HCT116 (cell line): ENCODE measurements around the gene COL15A1. TPM values are rescaled to one million over a fixed set of nuclear protein-coding genes. Genes with fewer than 3 reads are reported as not detected.

ENCODE experiments used
- ATAC-seq: fragments of 200-7000 bp; cut with Tn5 transposase; 2 replicates; pipeline ENCODE4 v1.9.1; 2020; ENCODE audit warnings: mild to moderate bottlenecking, moderate library complexity
- BruUV-seq: library from RNA; stranded (reverse); fragments of 400-500 nt; replicated peaks from 2 replicates; lab custom pipeline; 2021; lab: Mats Ljungman, UMichigan
- CTCF ChIA-PET: fragments of 300-600 bp; sonication (Branson Sonifier 250); formaldehyde crosslinking; loops from one replicate; lab custom pipeline; 2021; ENCODE audit warnings: antibody characterized with exemption; lab: Charles Lee
- POLR2A ChIA-PET: fragments of 300-600, 350-600 bp; sonication (Branson Sonifier 250); formaldehyde crosslinking; loops from one replicate; lab custom pipeline; 2021; ENCODE audit warnings: antibody characterized with exemption; lab: Charles Lee
- RAD21 ChIA-PET, 2 experiments: fragments of 300-600 bp; sonication (Branson Sonifier 250); formaldehyde crosslinking; loops; one replicate each; lab custom pipeline; 2023; ENCODE audit warnings: low total read pairs in 2 of 2; ENCODE audit not compliant: uncharacterized antibody in 2 of 2, unreplicated experiment in 2 of 2, low non-redundant PET in 1 of 2; lab: Charles Lee
- DNase-seq: peaks from one replicate; pipeline ENCODE4 v3.0.0-alpha.2; 2010; ENCODE audit warnings: low read depth, low spot score
- H2AFZ ChIP-seq: fragments of 200-600 bp; shearing (Covaris generic), sonication (generic); 2 replicates; pipeline ENCODE4 v1.6.1; 2017; ENCODE audit warnings: low read depth, mixed run types, mixed read lengths, antibody characterized with exemption, low read length; ENCODE audit not compliant: poor library complexity, severe bottlenecking
- H3K27ac ChIP-seq: 2 replicates; pipeline ENCODE4 v1.5.1; 2012; ENCODE audit warnings: low read depth, low read length
- H3K27me3 ChIP-seq: fragments of 200-600 bp; sonication (generic); 2 replicates; pipeline ENCODE4 v1.6.1; 2016; ENCODE audit warnings: mixed run types, low read length, mixed read lengths; ENCODE audit not compliant: insufficient read depth
- H3K36me3 ChIP-seq, 2 experiments: fragments of 200-500 bp in 1 of 2; fragments of 200-600 bp in 1 of 2; sonication (Bioruptor generic) in 1 of 2; sonication (generic) in 1 of 2; 2 replicates each; pipeline versions ENCODE4 v1.5.1 to v1.6.1; 2014 to 2016; ENCODE audit warnings: low read length in 2 of 2, inconsistent platforms in 1 of 2, mixed read lengths in 1 of 2, mixed run types in 1 of 2; ENCODE audit not compliant: insufficient read depth in 2 of 2, control insufficient read depth in 1 of 2
- H3K4me1 ChIP-seq, 2 experiments: fragments of 200-600 bp in 1 of 2; sonication (generic) in 1 of 2; 2 replicates each; pipeline versions ENCODE4 v1.5.1 to v1.6.1; 2012 to 2017; ENCODE audit warnings: low read length in 2 of 2, inconsistent platforms in 1 of 2, mild to moderate bottlenecking in 1 of 2, mixed read lengths in 1 of 2, mixed run types in 1 of 2, moderate library complexity in 1 of 2; ENCODE audit not compliant: insufficient read depth in 2 of 2, control insufficient read depth in 1 of 2
- H3K4me2 ChIP-seq: fragments of 200-600 bp; sonication (generic); 2 replicates; pipeline ENCODE4 v1.6.1; 2017; ENCODE audit warnings: mixed run types, low read length, mixed read lengths
- H3K4me3 ChIP-seq, 2 experiments: fragments of 200-600 bp in 1 of 2; sonication (generic) in 1 of 2; replicated peaks in 1 of 2; 2 replicates each; pipeline ENCODE4 v1.5.1; 2011 to 2016; ENCODE audit warnings: low read length in 2 of 2, control low read depth in 1 of 2, low read depth in 1 of 2, mild to moderate bottlenecking in 1 of 2, mixed read lengths in 1 of 2, mixed run types in 1 of 2
- H3K79me2 ChIP-seq: fragments of 200-600 bp; sonication (generic); 2 replicates; pipeline ENCODE4 v1.6.1; 2017; ENCODE audit warnings: mild to moderate bottlenecking, mixed run types, low read length, moderate library complexity, mixed read lengths; ENCODE audit not compliant: insufficient read depth
- H3K9ac ChIP-seq: fragments of 200-600 bp; sonication (generic); 2 replicates; pipeline ENCODE4 v1.6.1; 2016; ENCODE audit warnings: low read length, mixed read lengths
- H3K9me2 ChIP-seq: fragments of 200-600 bp; sonication (generic), shearing (Covaris generic); 2 replicates; pipeline ENCODE4 v1.6.1; 2017; ENCODE audit warnings: mixed run types, mild to moderate bottlenecking, moderate library complexity; ENCODE audit not compliant: insufficient read depth
- H3K9me3 ChIP-seq, 2 experiments: fragments of 200-500 bp in 1 of 2; fragments of 200-600 bp in 1 of 2; sonication (Bioruptor generic) in 1 of 2; sonication (generic) in 1 of 2; 2 replicates each; pipeline ENCODE4 v1.6.1; 2014 to 2017; ENCODE audit warnings: low read length in 2 of 2, mixed read lengths in 2 of 2, inconsistent platforms in 1 of 2, low read depth in 1 of 2, mild to moderate bottlenecking in 1 of 2, mixed run types in 1 of 2, moderate library complexity in 1 of 2; ENCODE audit not compliant: control insufficient read depth in 1 of 2, insufficient read depth in 1 of 2
- H4K20me1 ChIP-seq: fragments of 200-600 bp; sonication (generic), shearing (Covaris generic); 2 replicates; pipeline ENCODE4 v1.6.1; 2017; ENCODE audit warnings: mixed run types, mild to moderate bottlenecking, moderate library complexity; ENCODE audit not compliant: insufficient read depth
- ELF1 ChIP-seq: IDR thresholded peaks from 2 replicates; pipeline ENCODE4 v1.6.1; 2012; ENCODE audit warnings: low read depth, borderline replicate concordance
- EZH2 ChIP-seq: fragments of 200-600 bp; sonication (generic); IDR thresholded peaks from 2 replicates; pipeline ENCODE4 v1.6.1; 2017; ENCODE audit warnings: antibody characterized with exemption, mixed run types
- EZH2phosphoT487 ChIP-seq: fragments of 200-600 bp; IDR thresholded peaks from 2 replicates; pipeline ENCODE4 v1.6.1; 2018; ENCODE audit warnings: antibody characterized with exemption, borderline replicate concordance
- JUND ChIP-seq: IDR thresholded peaks from 2 replicates; pipeline ENCODE4 v1.6.1; 2012
- MAX ChIP-seq: IDR thresholded peaks from 2 replicates; pipeline ENCODE4 v1.6.1; 2012
- RAD21 ChIP-seq: IDR thresholded peaks from 2 replicates; pipeline ENCODE4 v1.6.1; 2012; ENCODE audit warnings: low read depth, mild to moderate bottlenecking
- SIN3A ChIP-seq: IDR thresholded peaks from 2 replicates; pipeline ENCODE4 v1.6.1; 2012; ENCODE audit warnings: low read depth
- SRF ChIP-seq: IDR thresholded peaks from 2 replicates; pipeline ENCODE4 v1.6.1; 2012; ENCODE audit warnings: low read depth
- TCF7L2 ChIP-seq: IDR thresholded peaks from 2 replicates; pipeline ENCODE4 v1.7.0; 2011; ENCODE audit warnings: borderline replicate concordance, inconsistent platforms; ENCODE audit not compliant: insufficient read depth, insufficient read length; ENCODE audit errors: extremely low read depth
- YY1 ChIP-seq: IDR thresholded peaks from 2 replicates; pipeline ENCODE4 v1.6.1; 2011; ENCODE audit warnings: low read length, low read depth, moderate library complexity, mild to moderate bottlenecking; ENCODE audit not compliant: insufficient replicate concordance; ENCODE audit errors: extremely low read depth
- intact Hi-C: fragments of 100-400 bp; cut with micrococcal nuclease; formaldehyde crosslinking; loops from 2 replicates; pipeline ENCODE4 v1.10.0; 2022
- total RNA-seq: library from RNA; stranded (reverse); gene quantifications from one replicate; pipeline ENCODE4 v1.2.1, GENCODE V29; 2021; ENCODE audit not compliant: unreplicated experiment
- TF ChIP-seq, protein P1 (sequence below): IDR thresholded peaks from 2 replicates; pipeline ENCODE4 v1.6.1; 2012
- TF ChIP-seq, protein P2 (sequence below), 3 experiments: fragments of 200-600 bp in 1 of 3; sonication (generic) in 1 of 3; IDR thresholded peaks in 2 of 3; conservative IDR thresholded peaks in 1 of 3; 2 replicates each; pipeline ENCODE4 v1.5.1; 2012 to 2017; ENCODE audit warnings: low read depth in 2 of 3, low read length in 2 of 3, antibody characterized with exemption in 1 of 3, borderline replicate concordance in 1 of 3, control low read depth in 1 of 3, mild to moderate bottlenecking in 1 of 3, mixed read lengths in 1 of 3, mixed run types in 1 of 3, moderate library complexity in 1 of 3; ENCODE audit not compliant: insufficient read depth in 1 of 3

Gene COL15A1
- total RNA-seq, 1 experiment from 2014 or later: 0.15 TPM

- TF ChIP-seq, protein P1, sequence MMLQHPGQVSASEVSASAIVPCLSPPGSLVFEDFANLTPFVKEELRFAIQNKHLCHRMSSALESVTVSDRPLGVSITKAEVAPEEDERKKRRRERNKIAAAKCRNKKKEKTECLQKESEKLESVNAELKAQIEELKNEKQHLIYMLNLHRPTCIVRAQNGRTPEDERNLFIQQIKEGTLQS: no peak
- TF ChIP-seq TCF7L2: no peak
- TF ChIP-seq EZH2: no peak
- no peak for TF ChIP-seq ELF1
- TF ChIP-seq SRF: no peak
- no peak for TF ChIP-seq SIN3A
- no peak for TF ChIP-seq JUND
- no peak for TF ChIP-seq YY1
Observed at GRCh38 chr9:98929895-98930341, 13.8 kb upstream of the COL15A1 start (continued).

- Histone ChIP-seq H3K9me2 (no peaks in the 10 kb centered on the region), H3K27ac (no peak overlapping the region), H3K4me3 (no peak overlapping the region), H2AFZ (no peak overlapping the region), H3K9ac (no peak overlapping the region), H3K36me3 (no peaks in the 10 kb centered on the region), H3K4me1 (peaks cover 0 to 4% of the 10 kb centered on the region in 2 experiments; a peak in 1 of 4 replicates), H3K9me3 (no peaks in the 10 kb centered on the region), H4K20me1 (no peaks in the 10 kb centered on the region), H3K4me2 (no peak overlapping the region), H3K27me3 (no peaks in the 10 kb centered on the region), H3K79me2 (no peaks in the 10 kb centered on the region)
- TF ChIP-seq YY1 (no peak), RAD21 (no peak), ELF1 (no peak), EZH2phosphoT487 (no peak), MAX (no peak), EZH2 (no peak), TCF7L2 (no peak), SIN3A (no peak)
- TF ChIP-seq, protein P1: no peak
- TF ChIP-seq, protein P2, sequence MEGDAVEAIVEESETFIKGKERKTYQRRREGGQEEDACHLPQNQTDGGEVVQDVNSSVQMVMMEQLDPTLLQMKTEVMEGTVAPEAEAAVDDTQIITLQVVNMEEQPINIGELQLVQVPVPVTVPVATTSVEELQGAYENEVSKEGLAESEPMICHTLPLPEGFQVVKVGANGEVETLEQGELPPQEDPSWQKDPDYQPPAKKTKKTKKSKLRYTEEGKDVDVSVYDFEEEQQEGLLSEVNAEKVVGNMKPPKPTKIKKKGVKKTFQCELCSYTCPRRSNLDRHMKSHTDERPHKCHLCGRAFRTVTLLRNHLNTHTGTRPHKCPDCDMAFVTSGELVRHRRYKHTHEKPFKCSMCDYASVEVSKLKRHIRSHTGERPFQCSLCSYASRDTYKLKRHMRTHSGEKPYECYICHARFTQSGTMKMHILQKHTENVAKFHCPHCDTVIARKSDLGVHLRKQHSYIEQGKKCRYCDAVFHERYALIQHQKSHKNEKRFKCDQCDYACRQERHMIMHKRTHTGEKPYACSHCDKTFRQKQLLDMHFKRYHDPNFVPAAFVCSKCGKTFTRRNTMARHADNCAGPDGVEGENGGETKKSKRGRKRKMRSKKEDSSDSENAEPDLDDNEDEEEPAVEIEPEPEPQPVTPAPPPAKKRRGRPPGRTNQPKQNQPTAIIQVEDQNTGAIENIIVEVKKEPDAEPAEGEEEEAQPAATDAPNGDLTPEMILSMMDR (IDR thresholded peaks at IDR 0.05 in 2 of 3, conservative IDR thresholded peaks at IDR 0.05 in 1 of 3; ENCODE audit: borderline replicate concordance in 1 of 3, insufficient read depth in 1 of 3, low read depth in 2 of 3, low read length in 2 of 3): no peak
- intact Hi-C loops: no loop called here
- BruUV-seq: no TSS peak
- ChIA-PET RAD21 (no interaction called here), CTCF (no interaction called here), POLR2A (no interaction called here)
- ATAC-seq (no peak), DNase-seq (no peak)
Observed at GRCh38 chr9:98930792-98931191, 12.9 kb upstream of the COL15A1 start.
